Vagina (tissue), 2 donors: Measurements from ENCODE around the gene SSUH2.

Experiments used
- POLR2A ChIP-seq, 2 donors: fragments of 450-650 bp; IDR thresholded peaks; one replicate each; pipeline ENCODE4 v1.6.1; 2017; ENCODE audit warnings: antibody characterized with exemption in 2 of 2, mild to moderate bottlenecking in 2 of 2, moderate library complexity in 2 of 2
- POLR2AphosphoS5 ChIP-seq, 2 donors: sonication (generic); formaldehyde crosslinking; IDR thresholded peaks; one replicate each; pipeline ENCODE4 v1.9.0; 2017; ENCODE audit warnings: antibody characterized with exemption in 2 of 2, mild to moderate bottlenecking in 2 of 2, low read depth in 1 of 2; ENCODE audit not compliant: insufficient read depth in 1 of 2
- TF ChIP-seq, protein P1 (sequence below), 3 experiments: fragments of 450-650 bp in 2 of 3; fragments of 200-600 bp in 1 of 3; sonication (generic) in 1 of 3; IDR thresholded peaks; one replicate each; pipeline ENCODE4 v1.5.1; 2017 to 2019; ENCODE audit warnings: antibody characterized with exemption in 3 of 3, mild to moderate bottlenecking in 2 of 3, moderate library complexity in 2 of 3

DNA sequence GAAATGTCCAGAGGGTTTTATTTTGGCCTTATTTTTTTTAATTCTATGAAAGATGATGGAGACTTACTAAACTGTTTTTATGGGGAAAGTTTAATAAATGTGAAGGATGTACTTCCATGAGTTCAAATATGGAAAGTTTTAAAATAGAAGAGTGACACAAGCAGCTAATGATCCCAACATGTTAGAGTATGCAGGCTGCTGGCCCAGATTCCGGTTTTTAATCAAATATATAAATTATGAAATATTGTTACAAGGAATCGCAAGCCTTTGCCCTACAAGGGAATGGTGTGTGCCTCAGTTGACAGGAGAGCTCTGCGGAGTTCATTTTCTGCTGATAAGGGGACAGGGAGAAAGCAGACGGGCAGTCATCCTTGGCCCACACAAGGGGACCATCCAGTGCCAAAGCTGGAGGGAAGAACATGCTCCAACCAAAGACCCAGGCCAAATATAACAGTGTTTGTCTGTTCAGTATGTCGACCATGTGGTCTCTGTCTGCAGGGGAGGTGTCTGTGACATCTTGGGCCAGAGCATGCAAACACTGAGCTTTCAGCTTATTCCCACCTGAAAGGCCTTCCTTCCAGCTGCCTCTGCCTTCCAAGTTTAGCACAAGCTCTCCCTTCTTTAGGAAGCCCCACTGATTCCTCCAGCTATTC is 69.8 kb downstream of the SSUH2 start:
- TF ChIP-seq, protein P1, sequence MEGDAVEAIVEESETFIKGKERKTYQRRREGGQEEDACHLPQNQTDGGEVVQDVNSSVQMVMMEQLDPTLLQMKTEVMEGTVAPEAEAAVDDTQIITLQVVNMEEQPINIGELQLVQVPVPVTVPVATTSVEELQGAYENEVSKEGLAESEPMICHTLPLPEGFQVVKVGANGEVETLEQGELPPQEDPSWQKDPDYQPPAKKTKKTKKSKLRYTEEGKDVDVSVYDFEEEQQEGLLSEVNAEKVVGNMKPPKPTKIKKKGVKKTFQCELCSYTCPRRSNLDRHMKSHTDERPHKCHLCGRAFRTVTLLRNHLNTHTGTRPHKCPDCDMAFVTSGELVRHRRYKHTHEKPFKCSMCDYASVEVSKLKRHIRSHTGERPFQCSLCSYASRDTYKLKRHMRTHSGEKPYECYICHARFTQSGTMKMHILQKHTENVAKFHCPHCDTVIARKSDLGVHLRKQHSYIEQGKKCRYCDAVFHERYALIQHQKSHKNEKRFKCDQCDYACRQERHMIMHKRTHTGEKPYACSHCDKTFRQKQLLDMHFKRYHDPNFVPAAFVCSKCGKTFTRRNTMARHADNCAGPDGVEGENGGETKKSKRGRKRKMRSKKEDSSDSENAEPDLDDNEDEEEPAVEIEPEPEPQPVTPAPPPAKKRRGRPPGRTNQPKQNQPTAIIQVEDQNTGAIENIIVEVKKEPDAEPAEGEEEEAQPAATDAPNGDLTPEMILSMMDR (IDR thresholded peaks at IDR 0.05) = no peak
- no peak for TF ChIP-seq POLR2A (IDR thresholded peaks at IDR 0.05)
- TF ChIP-seq POLR2AphosphoS5 (IDR thresholded peaks at IDR 0.05; ENCODE audit: insufficient read depth in 1 of 2, low read depth in 1 of 2) = no peak
